SK-N-SH treated with all-trans-retinoic acid at 6 μM for 48 hours (cell line): ENCODE results near the gene CLEC3B.

Source experiments
- ATAC-seq: fragments of 200-7000 bp; cut with Tn5 transposase; 3 replicates; pipeline ENCODE4 v1.9.1; 2020; ENCODE audit warnings: mild to moderate bottlenecking, moderate library complexity
- CSRNP3 ChIP-seq: fragments of 250-450 bp; sonication (Bioruptor Pico); IDR thresholded peaks from 2 replicates; pipeline ENCODE4 v1.5.1; 2021; ENCODE audit warnings: mild to moderate bottlenecking, moderate library complexity
- ESRRG ChIP-seq: fragments of 250-450 bp; sonication (Bioruptor Pico); IDR thresholded peaks from 2 replicates; pipeline ENCODE4 v1.6.1; 2021; ENCODE audit warnings: mild to moderate bottlenecking
- GLIS3 ChIP-seq: fragments of 250-450 bp; sonication (Bioruptor Pico); IDR thresholded peaks from 2 replicates; pipeline ENCODE4 v1.5.0; 2020; ENCODE audit warnings: mild to moderate bottlenecking, moderate library complexity
- ISL1 ChIP-seq: fragments of 250-450 bp; sonication (Bioruptor Pico); IDR thresholded peaks from 2 replicates; pipeline ENCODE4 v2.1.2; 2022; ENCODE audit warnings: mild to moderate bottlenecking, moderate library complexity
- OSR1 ChIP-seq: fragments of 250-450 bp; sonication (Bioruptor Pico); IDR thresholded peaks from 2 replicates; pipeline ENCODE4 v1.8.0; 2022; ENCODE audit warnings: moderate library complexity, mild to moderate bottlenecking, inconsistent platforms
- PPARA ChIP-seq: fragments of 250-450 bp; sonication (Bioruptor Pico); IDR thresholded peaks from 2 replicates; pipeline ENCODE4 v1.5.0; 2020; ENCODE audit warnings: mild to moderate bottlenecking, borderline replicate concordance
- RARB ChIP-seq: fragments of 250-450 bp; sonication (Bioruptor Pico); IDR thresholded peaks from 2 replicates; pipeline ENCODE4 v1.8.0; 2021; ENCODE audit warnings: mild to moderate bottlenecking, moderate library complexity
- SNAI2 ChIP-seq: fragments of 250-450 bp; sonication (Bioruptor Pico); IDR thresholded peaks from 2 replicates; pipeline ENCODE4 v1.5.0; 2020; ENCODE audit warnings: mild to moderate bottlenecking, moderate library complexity
- TCF4 ChIP-seq: fragments of 250-450 bp; sonication (Bioruptor Pico); IDR thresholded peaks from 2 replicates; pipeline ENCODE4 v1.8.0; 2021; ENCODE audit warnings: mild to moderate bottlenecking, moderate library complexity, borderline replicate concordance
- TOX ChIP-seq: fragments of 250-450 bp; sonication (Bioruptor Pico); IDR thresholded peaks from 2 replicates; pipeline ENCODE4 v1.8.0; 2021; ENCODE audit warnings: mild to moderate bottlenecking, moderate library complexity, borderline replicate concordance
- ZC3H10 ChIP-seq: fragments of 250-450 bp; sonication (Bioruptor Pico); IDR thresholded peaks from 2 replicates; pipeline ENCODE4 v1.5.1; 2021; ENCODE audit warnings: mild to moderate bottlenecking, moderate library complexity
- ZFP3 ChIP-seq: fragments of 250-450 bp; sonication (Bioruptor Pico); IDR thresholded peaks from 2 replicates; pipeline ENCODE4 v1.5.0; 2020; ENCODE audit warnings: mild to moderate bottlenecking, moderate library complexity
- ZFP30 ChIP-seq: fragments of 450-650 bp; formaldehyde crosslinking; IDR thresholded peaks from 2 replicates; pipeline ENCODE4 v1.5.0; 2022; ENCODE audit warnings: mild to moderate bottlenecking, moderate library complexity
- ZNF70 ChIP-seq: fragments of 450-650 bp; formaldehyde crosslinking; IDR thresholded peaks from 2 replicates; pipeline ENCODE4 v1.5.0; 2020; ENCODE audit warnings: mild to moderate bottlenecking, moderate library complexity
- ZNF8 ChIP-seq: fragments of 450-650 bp; formaldehyde crosslinking; IDR thresholded peaks from 2 replicates; pipeline ENCODE4 v1.5.0; 2020; ENCODE audit warnings: mild to moderate bottlenecking, moderate library complexity
- TF ChIP-seq, protein P1 (sequence below): fragments of 250-450 bp; sonication (Bioruptor Pico); IDR thresholded peaks from 2 replicates; pipeline ENCODE4 v1.5.1; 2020; ENCODE audit warnings: low read depth, mild to moderate bottlenecking, moderate library complexity
- TF ChIP-seq, protein P2 (sequence below): fragments of 250-450 bp; sonication (Bioruptor Pico); IDR thresholded peaks from 2 replicates; pipeline ENCODE4 v1.5.0; 2020; ENCODE audit warnings: mild to moderate bottlenecking, moderate library complexity

The CLEC3B gene

DNA sequence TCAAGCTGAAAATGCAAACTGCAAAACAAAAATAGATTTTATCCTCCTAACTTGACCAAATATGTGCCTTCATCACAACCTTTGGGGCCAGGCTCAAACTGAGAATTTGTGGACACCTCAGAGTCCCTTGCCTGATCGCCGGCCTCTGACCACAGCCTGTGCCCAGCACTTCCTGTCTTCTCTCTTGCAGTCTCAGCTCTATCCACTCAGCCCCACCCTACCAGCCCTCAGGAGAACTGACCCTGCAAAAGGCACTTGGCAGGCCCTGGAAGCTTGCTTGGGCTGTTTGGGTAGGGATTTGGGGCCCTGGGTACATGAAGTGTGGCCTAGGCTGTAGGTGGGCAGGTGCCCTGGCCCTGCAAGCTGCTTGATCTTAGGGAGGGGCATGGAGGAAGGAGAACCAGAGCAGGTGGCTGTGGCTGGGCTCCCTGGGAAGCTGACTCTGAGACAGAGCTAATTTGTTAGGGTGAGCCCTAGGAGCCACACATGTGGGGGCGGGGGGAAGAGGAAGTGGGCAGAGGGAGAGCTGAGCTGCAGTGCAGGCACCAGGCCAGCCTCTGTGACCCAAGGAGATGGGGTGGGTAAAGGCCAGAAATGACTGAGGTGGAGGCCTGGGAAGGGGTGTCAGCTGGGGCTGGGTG is 8.6 kb downstream of the CLEC3B start:
- TF ChIP-seq ESRRG (CRISPR knock-in tag): no peak
- TF ChIP-seq ZNF8 (CRISPR knock-in tag): no peak
- TF ChIP-seq ISL1 (CRISPR knock-in tag): no peak
- TF ChIP-seq CSRNP3 (CRISPR knock-in tag): no peak
- no peak for TF ChIP-seq ZFP30 (CRISPR knock-in tag)
- TF ChIP-seq SNAI2 (CRISPR knock-in tag): no peak
- TF ChIP-seq ZNF70 (CRISPR knock-in tag): no peak
- no peak for TF ChIP-seq ZC3H10 (CRISPR knock-in tag)
- TF ChIP-seq, protein P1, sequence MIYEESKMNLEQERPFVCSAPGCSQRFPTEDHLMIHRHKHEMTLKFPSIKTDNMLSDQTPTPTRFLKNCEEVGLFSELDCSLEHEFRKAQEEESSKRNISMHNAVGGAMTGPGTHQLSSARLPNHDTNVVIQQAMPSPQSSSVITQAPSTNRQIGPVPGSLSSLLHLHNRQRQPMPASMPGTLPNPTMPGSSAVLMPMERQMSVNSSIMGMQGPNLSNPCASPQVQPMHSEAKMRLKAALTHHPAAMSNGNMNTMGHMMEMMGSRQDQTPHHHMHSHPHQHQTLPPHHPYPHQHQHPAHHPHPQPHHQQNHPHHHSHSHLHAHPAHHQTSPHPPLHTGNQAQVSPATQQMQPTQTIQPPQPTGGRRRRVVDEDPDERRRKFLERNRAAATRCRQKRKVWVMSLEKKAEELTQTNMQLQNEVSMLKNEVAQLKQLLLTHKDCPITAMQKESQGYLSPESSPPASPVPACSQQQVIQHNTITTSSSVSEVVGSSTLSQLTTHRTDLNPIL (CRISPR knock-in tag): no peak
- TF ChIP-seq GLIS3 (CRISPR knock-in tag): no peak
- TF ChIP-seq ZFP3 (CRISPR knock-in tag): no peak
- ATAC-seq: no peak

DNA sequence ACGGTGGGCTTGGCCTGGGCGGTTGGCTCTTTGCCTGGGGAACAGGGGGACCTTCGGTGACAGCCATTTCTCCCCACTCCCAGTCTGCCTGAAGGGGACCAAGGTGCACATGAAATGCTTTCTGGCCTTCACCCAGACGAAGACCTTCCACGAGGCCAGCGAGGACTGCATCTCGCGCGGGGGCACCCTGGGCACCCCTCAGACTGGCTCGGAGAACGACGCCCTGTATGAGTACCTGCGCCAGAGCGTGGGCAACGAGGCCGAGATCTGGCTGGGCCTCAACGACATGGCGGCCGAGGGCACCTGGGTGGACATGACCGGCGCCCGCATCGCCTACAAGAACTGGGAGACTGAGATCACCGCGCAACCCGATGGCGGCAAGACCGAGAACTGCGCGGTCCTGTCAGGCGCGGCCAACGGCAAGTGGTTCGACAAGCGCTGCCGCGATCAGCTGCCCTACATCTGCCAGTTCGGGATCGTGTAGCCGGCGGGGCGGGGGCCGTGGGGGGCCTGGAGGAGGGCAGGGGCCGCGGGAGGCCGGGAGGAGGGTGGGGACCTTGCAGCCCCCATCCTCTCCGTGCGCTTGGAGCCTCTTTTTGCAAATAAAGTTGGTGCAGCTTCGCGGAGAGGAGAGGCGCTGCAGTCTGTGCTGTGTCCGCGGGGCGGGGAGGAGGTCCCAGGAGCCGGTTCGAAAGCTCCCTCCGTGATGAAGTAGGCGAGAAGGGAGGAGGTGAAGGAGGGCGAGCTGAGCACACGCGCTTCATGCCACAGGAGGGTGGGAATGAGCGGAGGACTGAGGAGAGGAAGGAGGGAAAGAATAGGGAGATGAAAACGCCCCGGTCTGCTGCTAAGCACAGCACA is 9.6 kb downstream of the CLEC3B start:
- no peak for ATAC-seq

More for the DNA sequence above, 9.6 kb downstream of the CLEC3B start:
- TF ChIP-seq, protein P1 (CRISPR knock-in tag): no peak
- TF ChIP-seq TOX (CRISPR knock-in tag) (no peak), TCF4 (CRISPR knock-in tag) (no peak), ZFP30 (CRISPR knock-in tag) (no peak), RARB (CRISPR knock-in tag) (no peak), ZNF8 (CRISPR knock-in tag) (no peak), ZFP3 (CRISPR knock-in tag) (no peak), CSRNP3 (CRISPR knock-in tag) (no peak), ZNF70 (CRISPR knock-in tag) (no peak), SNAI2 (CRISPR knock-in tag) (no peak), ESRRG (CRISPR knock-in tag) (no peak), OSR1 (CRISPR knock-in tag) (no peak), PPARA (CRISPR knock-in tag) (no peak)
- TF ChIP-seq, protein P2, sequence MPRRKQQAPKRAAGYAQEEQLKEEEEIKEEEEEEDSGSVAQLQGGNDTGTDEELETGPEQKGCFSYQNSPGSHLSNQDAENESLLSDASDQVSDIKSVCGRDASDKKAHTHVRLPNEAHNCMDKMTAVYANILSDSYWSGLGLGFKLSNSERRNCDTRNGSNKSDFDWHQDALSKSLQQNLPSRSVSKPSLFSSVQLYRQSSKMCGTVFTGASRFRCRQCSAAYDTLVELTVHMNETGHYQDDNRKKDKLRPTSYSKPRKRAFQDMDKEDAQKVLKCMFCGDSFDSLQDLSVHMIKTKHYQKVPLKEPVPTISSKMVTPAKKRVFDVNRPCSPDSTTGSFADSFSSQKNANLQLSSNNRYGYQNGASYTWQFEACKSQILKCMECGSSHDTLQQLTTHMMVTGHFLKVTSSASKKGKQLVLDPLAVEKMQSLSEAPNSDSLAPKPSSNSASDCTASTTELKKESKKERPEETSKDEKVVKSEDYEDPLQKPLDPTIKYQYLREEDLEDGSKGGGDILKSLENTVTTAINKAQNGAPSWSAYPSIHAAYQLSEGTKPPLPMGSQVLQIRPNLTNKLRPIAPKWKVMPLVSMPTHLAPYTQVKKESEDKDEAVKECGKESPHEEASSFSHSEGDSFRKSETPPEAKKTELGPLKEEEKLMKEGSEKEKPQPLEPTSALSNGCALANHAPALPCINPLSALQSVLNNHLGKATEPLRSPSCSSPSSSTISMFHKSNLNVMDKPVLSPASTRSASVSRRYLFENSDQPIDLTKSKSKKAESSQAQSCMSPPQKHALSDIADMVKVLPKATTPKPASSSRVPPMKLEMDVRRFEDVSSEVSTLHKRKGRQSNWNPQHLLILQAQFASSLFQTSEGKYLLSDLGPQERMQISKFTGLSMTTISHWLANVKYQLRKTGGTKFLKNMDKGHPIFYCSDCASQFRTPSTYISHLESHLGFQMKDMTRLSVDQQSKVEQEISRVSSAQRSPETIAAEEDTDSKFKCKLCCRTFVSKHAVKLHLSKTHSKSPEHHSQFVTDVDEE (CRISPR knock-in tag): no peak
- TF ChIP-seq, all 23 proteins: peak for 0
